Heart left ventricle (tissue), 13 donors: ENCODE measurements around the gene RACGAP1.

ENCODE experiments used
- POLR2A ChIP-seq, 2 donors: fragments of 450-650 bp; IDR thresholded peaks; one replicate each; pipeline ENCODE4 v1.6.1; 2017; ENCODE audit warnings: antibody characterized with exemption in 2 of 2, mild to moderate bottlenecking in 2 of 2, moderate library complexity in 2 of 2
- TF ChIP-seq, protein P1 (sequence below), 12 donors: fragments of 200-600 bp; sonication (generic) in 4 of 12; IDR thresholded peaks; one replicate each; pipeline versions ENCODE4 v1.5.0 to v1.8.0; 2018 to 2022; ENCODE audit warnings: antibody characterized with exemption in 12 of 12, mild to moderate bottlenecking in 5 of 12
- donor health status: ischemic (EF 13 %, LVEDD 7.1; RV severe dilation, severe dysfunction).
- donor health status: DM: no; HTN: yes; CAD: no.
- donor health status: DM: no; HTN: no; CAD: no.
- donor health status: ischemic (EF 25% LVEDD 6.9; RV normal size, moderate dysfunction).
- donor health status: ischemic (EF 25% LVEDD 5.7; RV mildly dilated, moderate dysfunction).
- donor health status: ischemic (EF 35%, LVEDD 5.7; RV mildly dilated, moderate dysfunction).
- donor health status: nonischemic (EF 11% LVEDD 7.7; RV severe dilation, severe dysfunction).
- donor health status: DM: yes; HTN: yes; CAD: no.
- donor health status: PGD.
- donor health status: ischemic (EF 29% LVEDD 5.4; RV normal size, mild dysfunction).
- donor health status: nonischemic (EF 23%, LVEDD 6.1; RV moderate dilation, normal function).

DNA sequence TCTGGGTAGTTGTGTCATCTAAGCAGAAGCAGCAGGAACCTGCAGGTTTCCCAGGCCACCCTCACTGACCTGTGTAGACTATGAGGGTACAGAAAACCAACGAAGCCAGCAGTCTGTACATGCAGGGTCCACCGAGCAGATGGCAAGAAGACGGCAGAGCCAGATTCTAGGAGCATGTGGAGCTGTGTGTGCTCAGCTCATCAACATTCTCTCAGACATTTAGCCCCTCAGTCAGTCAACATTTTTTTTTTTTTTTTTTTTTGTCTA is 24.8 kb upstream of the RACGAP1 start:
- TF ChIP-seq, protein P1, sequence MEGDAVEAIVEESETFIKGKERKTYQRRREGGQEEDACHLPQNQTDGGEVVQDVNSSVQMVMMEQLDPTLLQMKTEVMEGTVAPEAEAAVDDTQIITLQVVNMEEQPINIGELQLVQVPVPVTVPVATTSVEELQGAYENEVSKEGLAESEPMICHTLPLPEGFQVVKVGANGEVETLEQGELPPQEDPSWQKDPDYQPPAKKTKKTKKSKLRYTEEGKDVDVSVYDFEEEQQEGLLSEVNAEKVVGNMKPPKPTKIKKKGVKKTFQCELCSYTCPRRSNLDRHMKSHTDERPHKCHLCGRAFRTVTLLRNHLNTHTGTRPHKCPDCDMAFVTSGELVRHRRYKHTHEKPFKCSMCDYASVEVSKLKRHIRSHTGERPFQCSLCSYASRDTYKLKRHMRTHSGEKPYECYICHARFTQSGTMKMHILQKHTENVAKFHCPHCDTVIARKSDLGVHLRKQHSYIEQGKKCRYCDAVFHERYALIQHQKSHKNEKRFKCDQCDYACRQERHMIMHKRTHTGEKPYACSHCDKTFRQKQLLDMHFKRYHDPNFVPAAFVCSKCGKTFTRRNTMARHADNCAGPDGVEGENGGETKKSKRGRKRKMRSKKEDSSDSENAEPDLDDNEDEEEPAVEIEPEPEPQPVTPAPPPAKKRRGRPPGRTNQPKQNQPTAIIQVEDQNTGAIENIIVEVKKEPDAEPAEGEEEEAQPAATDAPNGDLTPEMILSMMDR (IDR thresholded peaks at IDR 0.05): no peak
- no peak for TF ChIP-seq POLR2A (IDR thresholded peaks at IDR 0.05)
